ENCODE results near the gene CALN1. TPM values are rescaled to one million over a fixed set of nuclear protein-coding genes. Genes with fewer than 3 reads are reported as not detected.

CALN1 gene
- total RNA-seq, 5 donors from 2014 or later (not counting 1 experiment from before 2014, with no cell fraction given): 0.03 to 0.26 (median 0.05) TPM

- Histone ChIP-seq H3K4me3 (ENCODE audit: control insufficient read depth in 1 of 2, extremely low read depth in 1 of 2, low read length in 1 of 2) (no peak overlapping the region), H3K27me3 (replicated peaks in 1 of 2; ENCODE audit: control insufficient read depth in 2 of 2, extremely low read depth in 1 of 2, insufficient read depth in 2 of 2, low read length in 1 of 2) (no peaks in the 10 kb centered on the region), H3K4me1 (ENCODE audit: control insufficient read depth in 1 of 2, extremely low read depth in 1 of 2, insufficient read depth in 2 of 2, low read length in 2 of 2) (no peaks in the 10 kb centered on the region), H3K9me3 (no peaks in the 10 kb centered on the region), H3K27ac (ENCODE audit: low read length) (no peak overlapping the region), H3K36me3 (ENCODE audit: control insufficient read depth in 2 of 2, extremely low read depth in 1 of 2, insufficient read depth in 1 of 2, low read length in 1 of 2) (no peaks in the 10 kb centered on the region)
- Mint-ChIP-seq H3K27me3 (no peaks in the 10 kb centered on the region), H3K4me3 (no peak overlapping the region), H3K27ac (no peak overlapping the region), H3K36me3 (no peaks in the 10 kb centered on the region), H3K9me3 (peaks cover 9 to 35% (median 10%) of the 10 kb centered on the region in 3 donors), H3K4me1 (no peaks in the 10 kb centered on the region)
- CTCF ChIA-PET: no interaction called here
- ATAC-seq (replicated peaks in 1 of 4) (no peak), DNase-seq (no peak)
- POLR2A ChIA-PET: no interaction called here
- WGBS (ENCODE audit: insufficient coverage): 60% methylated on average over 1 of the region's 1 CpG
Measured at GRCh38 chr7:71817916-71818315, 594.2 kb downstream of the CALN1 start.

GRCh38 chr7:71808115-71808514 is 604.0 kb downstream of the CALN1 start:
- H3K27ac ChIP-seq (ENCODE audit: low read length): no peak overlapping the region
- ATAC-seq (replicated peaks in 1 of 4) (no peak), DNase-seq (no peak)
- no peaks in the 10 kb centered on the region for H3K27me3 ChIP-seq (replicated peaks in 1 of 2; ENCODE audit: control insufficient read depth in 2 of 2, extremely low read depth in 1 of 2, insufficient read depth in 2 of 2, low read length in 1 of 2)
- H3K27me3 Mint-ChIP-seq: no peaks in the 10 kb centered on the region
- ChIA-PET CTCF (no interaction called here), POLR2A (no interaction called here)
- no CpG with 5 or more reads among the region's 1 CpG for WGBS (ENCODE audit: insufficient coverage)
- no peaks in the 10 kb centered on the region for H3K36me3 Mint-ChIP-seq
- H3K4me1 ChIP-seq (ENCODE audit: control insufficient read depth in 1 of 2, extremely low read depth in 1 of 2, insufficient read depth in 2 of 2, low read length in 2 of 2): no peaks in the 10 kb centered on the region
- H3K36me3 ChIP-seq (ENCODE audit: control insufficient read depth in 2 of 2, extremely low read depth in 1 of 2, insufficient read depth in 1 of 2, low read length in 1 of 2): no peaks in the 10 kb centered on the region
- no peaks in the 10 kb centered on the region for H3K4me1 Mint-ChIP-seq
- H3K4me3 ChIP-seq (ENCODE audit: control insufficient read depth in 1 of 2, extremely low read depth in 1 of 2, low read length in 1 of 2): no peak overlapping the region
- peaks cover 5 to 25% (median 15%) of the 10 kb centered on the region in 3 donors for H3K9me3 Mint-ChIP-seq
- H3K4me3 Mint-ChIP-seq: no peak overlapping the region
- no peaks in the 10 kb centered on the region for H3K9me3 ChIP-seq
- H3K27ac Mint-ChIP-seq: no peak overlapping the region

GRCh38 chr7:71804256-71804655 is 607.9 kb downstream of the CALN1 start:
- no peaks in the 10 kb centered on the region for H3K36me3 Mint-ChIP-seq
- CTCF ChIA-PET: no interaction called here
- H3K9me3 ChIP-seq: no peaks in the 10 kb centered on the region
- POLR2A ChIA-PET: no interaction called here
- ATAC-seq (replicated peaks in 1 of 4): no peak
- H3K27me3 Mint-ChIP-seq: no peaks in the 10 kb centered on the region
- H3K4me1 Mint-ChIP-seq: no peaks in the 10 kb centered on the region
- no peak overlapping the region for H3K27ac Mint-ChIP-seq
- H3K4me3 ChIP-seq (ENCODE audit: control insufficient read depth in 1 of 2, extremely low read depth in 1 of 2, low read length in 1 of 2): no peak overlapping the region
- H3K27ac ChIP-seq (ENCODE audit: low read length): no peak overlapping the region
- H3K4me1 ChIP-seq (ENCODE audit: control insufficient read depth in 1 of 2, extremely low read depth in 1 of 2, insufficient read depth in 2 of 2, low read length in 2 of 2): no peaks in the 10 kb centered on the region
- H3K27me3 ChIP-seq (replicated peaks in 1 of 2; ENCODE audit: control insufficient read depth in 2 of 2, extremely low read depth in 1 of 2, insufficient read depth in 2 of 2, low read length in 1 of 2): no peaks in the 10 kb centered on the region
- no peak overlapping the region for H3K4me3 Mint-ChIP-seq
- WGBS (ENCODE audit: insufficient coverage): no CpG with 5 or more reads among the region's 3 CpGs
- peaks cover 5 to 31% (median 15%) of the 10 kb centered on the region in 3 donors for H3K9me3 Mint-ChIP-seq
- DNase-seq: no peak
- H3K36me3 ChIP-seq (ENCODE audit: control insufficient read depth in 2 of 2, extremely low read depth in 1 of 2, insufficient read depth in 1 of 2, low read length in 1 of 2): no peaks in the 10 kb centered on the region

GRCh38 chr7:71801976-71802375 is 610.2 kb downstream of the CALN1 start:
- Histone ChIP-seq H3K27me3 (replicated peaks in 1 of 2; ENCODE audit: control insufficient read depth in 2 of 2, extremely low read depth in 1 of 2, insufficient read depth in 2 of 2, low read length in 1 of 2) (no peaks in the 10 kb centered on the region), H3K4me1 (ENCODE audit: control insufficient read depth in 1 of 2, extremely low read depth in 1 of 2, insufficient read depth in 2 of 2, low read length in 2 of 2) (no peaks in the 10 kb centered on the region), H3K27ac (ENCODE audit: low read length) (no peak overlapping the region), H3K36me3 (ENCODE audit: control insufficient read depth in 2 of 2, extremely low read depth in 1 of 2, insufficient read depth in 1 of 2, low read length in 1 of 2) (no peaks in the 10 kb centered on the region), H3K4me3 (ENCODE audit: control insufficient read depth in 1 of 2, extremely low read depth in 1 of 2, low read length in 1 of 2) (no peak overlapping the region), H3K9me3 (no peaks in the 10 kb centered on the region)
- Mint-ChIP-seq H3K9me3 (peaks cover 5 to 31% (median 15%) of the 10 kb centered on the region in 3 donors), H3K4me3 (no peak overlapping the region), H3K36me3 (no peaks in the 10 kb centered on the region), H3K4me1 (no peaks in the 10 kb centered on the region), H3K27me3 (no peaks in the 10 kb centered on the region), H3K27ac (no peak overlapping the region)
- no peak for DNase-seq
- no peak for ATAC-seq (replicated peaks in 1 of 4)
- WGBS (ENCODE audit: insufficient coverage): 100% methylated on average over 1 of the region's 4 CpGs
- CTCF ChIA-PET: no interaction called here
- POLR2A ChIA-PET: no interaction called here

- Histone ChIP-seq H3K36me3 (ENCODE audit: control insufficient read depth in 2 of 2, extremely low read depth in 1 of 2, insufficient read depth in 1 of 2, low read length in 1 of 2) (no peaks in the 10 kb centered on the region), H3K27me3 (replicated peaks in 1 of 2; ENCODE audit: control insufficient read depth in 2 of 2, extremely low read depth in 1 of 2, insufficient read depth in 2 of 2, low read length in 1 of 2) (no peaks in the 10 kb centered on the region), H3K4me3 (ENCODE audit: control insufficient read depth in 1 of 2, extremely low read depth in 1 of 2, low read length in 1 of 2) (no peak overlapping the region), H3K9me3 (no peaks in the 10 kb centered on the region), H3K4me1 (ENCODE audit: control insufficient read depth in 1 of 2, extremely low read depth in 1 of 2, insufficient read depth in 2 of 2, low read length in 2 of 2) (no peaks in the 10 kb centered on the region), H3K27ac (ENCODE audit: low read length) (no peak overlapping the region)
- Mint-ChIP-seq H3K36me3 (no peaks in the 10 kb centered on the region), H3K27ac (no peak overlapping the region), H3K27me3 (no peaks in the 10 kb centered on the region), H3K9me3 (peaks cover 0 to 18% (median 7%) of the 10 kb centered on the region in 3 donors), H3K4me1 (no peaks in the 10 kb centered on the region), H3K4me3 (no peak overlapping the region)
- ChIA-PET POLR2A (no interaction called here), CTCF (no interaction called here)
- DNase-seq (no peak), ATAC-seq (replicated peaks in 1 of 4) (no peak)
- 98% methylated on average over 8 of the region's 11 CpGs for WGBS (ENCODE audit: insufficient coverage)
Measured at GRCh38 chr7:71800321-71800720, 611.8 kb downstream of the CALN1 start.

- Histone ChIP-seq H3K27me3 (replicated peaks in 1 of 2; ENCODE audit: control insufficient read depth in 2 of 2, extremely low read depth in 1 of 2, insufficient read depth in 2 of 2, low read length in 1 of 2) (no peaks in the 10 kb centered on the region), H3K27ac (ENCODE audit: low read length) (no peak overlapping the region), H3K4me1 (ENCODE audit: control insufficient read depth in 1 of 2, extremely low read depth in 1 of 2, insufficient read depth in 2 of 2, low read length in 2 of 2) (no peaks in the 10 kb centered on the region), H3K4me3 (ENCODE audit: control insufficient read depth in 1 of 2, extremely low read depth in 1 of 2, low read length in 1 of 2) (no peak overlapping the region), H3K36me3 (ENCODE audit: control insufficient read depth in 2 of 2, extremely low read depth in 1 of 2, insufficient read depth in 1 of 2, low read length in 1 of 2) (no peaks in the 10 kb centered on the region), H3K9me3 (no peaks in the 10 kb centered on the region)
- POLR2A ChIA-PET: no interaction called here
- DNase-seq (no peak), ATAC-seq (replicated peaks in 1 of 4) (no peak)
- H3K4me1 Mint-ChIP-seq: no peaks in the 10 kb centered on the region
- no peak overlapping the region for H3K27ac Mint-ChIP-seq
- CTCF ChIA-PET: no interaction called here
- H3K4me3 Mint-ChIP-seq: no peak overlapping the region
- H3K27me3 Mint-ChIP-seq: no peaks in the 10 kb centered on the region
- 98% methylated on average over 10 of the region's 10 CpGs for WGBS (ENCODE audit: insufficient coverage)
- peaks cover 6 to 18% (median 9%) of the 10 kb centered on the region in 3 donors for H3K9me3 Mint-ChIP-seq
- no peaks in the 10 kb centered on the region for H3K36me3 Mint-ChIP-seq
Measured at GRCh38 chr7:71795410-71795809, 616.7 kb downstream of the CALN1 start.

- Mint-ChIP-seq H3K4me1 (no peaks in the 10 kb centered on the region), H3K27ac (no peak overlapping the region), H3K27me3 (no peaks in the 10 kb centered on the region), H3K4me3 (no peak overlapping the region), H3K9me3 (peaks cover 9 to 20% (median 15%) of the 10 kb centered on the region in 3 donors), H3K36me3 (no peaks in the 10 kb centered on the region)
- no peak overlapping the region for H3K27ac ChIP-seq (ENCODE audit: low read length)
- no peaks in the 10 kb centered on the region for H3K4me1 ChIP-seq (ENCODE audit: control insufficient read depth in 1 of 2, extremely low read depth in 1 of 2, insufficient read depth in 2 of 2, low read length in 2 of 2)
- H3K27me3 ChIP-seq (replicated peaks in 1 of 2; ENCODE audit: control insufficient read depth in 2 of 2, extremely low read depth in 1 of 2, insufficient read depth in 2 of 2, low read length in 1 of 2): no peaks in the 10 kb centered on the region
- H3K36me3 ChIP-seq (ENCODE audit: control insufficient read depth in 2 of 2, extremely low read depth in 1 of 2, insufficient read depth in 1 of 2, low read length in 1 of 2): no peaks in the 10 kb centered on the region
- ATAC-seq (replicated peaks in 1 of 4) (no peak), DNase-seq (no peak)
- POLR2A ChIA-PET: no interaction called here
- no peak overlapping the region for H3K4me3 ChIP-seq (ENCODE audit: control insufficient read depth in 1 of 2, extremely low read depth in 1 of 2, low read length in 1 of 2)
- no CpG with 5 or more reads among the region's 5 CpGs for WGBS (ENCODE audit: insufficient coverage)
- CTCF ChIA-PET: no interaction called here
- no peaks in the 10 kb centered on the region for H3K9me3 ChIP-seq
Measured at GRCh38 chr7:71793251-71793650, 618.9 kb downstream of the CALN1 start.
